GM20000 (cell line): ENCODE results near the gene KRT75.

Experiments used
- DNase-seq: peaks from one replicate; pipeline ENCODE4 v3.0.0; 2012; ENCODE audit warnings: low spot score
- CTCF ChIP-seq: IDR thresholded peaks from 2 replicates; pipeline ENCODE4 v1.5.1; 2012; ENCODE audit warnings: mild to moderate bottlenecking, control low read depth; ENCODE audit errors: extremely low read depth, missing control alignments

The KRT75 gene

GRCh38 chr12:52439420-52439819 lies 5.2 kb upstream of the KRT75 start:
- no peak for DNase-seq
- no peak for TF ChIP-seq CTCF

- no peak for TF ChIP-seq CTCF
- DNase-seq = no peak
Observed at GRCh38 chr12:52438305-52439301, 4.4 kb upstream of the KRT75 start.

DNA sequence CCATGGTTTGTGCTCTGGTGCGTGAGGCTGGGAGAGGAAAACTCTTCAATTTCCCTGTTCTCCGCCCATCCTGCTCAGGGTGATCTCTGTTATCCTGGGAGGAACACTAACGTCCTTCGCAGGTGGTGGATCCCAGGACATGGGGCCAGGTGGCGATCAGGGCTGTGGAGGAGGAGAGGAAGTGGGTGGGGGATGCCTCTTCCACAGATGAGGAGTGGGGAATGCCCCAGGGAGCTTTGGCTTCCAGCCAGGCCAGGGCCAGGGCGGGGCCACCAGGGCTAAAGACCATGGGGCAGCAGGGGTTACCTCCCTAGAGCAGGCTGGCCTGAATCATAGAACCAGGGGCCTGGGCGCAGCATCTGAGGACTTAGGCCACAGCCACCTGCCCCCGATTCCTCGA lies 3.3 kb upstream of the KRT75 start:
- no peak for TF ChIP-seq CTCF
- DNase-seq = no peak

GRCh38 chr12:52436828-52437474 lies 2.8 kb upstream of the KRT75 start:
- TF ChIP-seq CTCF = no peak
- no peak for DNase-seq

GRCh38 chr12:52436000-52436827 lies 2.0 kb upstream of the KRT75 start:
- no peak for TF ChIP-seq CTCF
- no peak for DNase-seq

DNA sequence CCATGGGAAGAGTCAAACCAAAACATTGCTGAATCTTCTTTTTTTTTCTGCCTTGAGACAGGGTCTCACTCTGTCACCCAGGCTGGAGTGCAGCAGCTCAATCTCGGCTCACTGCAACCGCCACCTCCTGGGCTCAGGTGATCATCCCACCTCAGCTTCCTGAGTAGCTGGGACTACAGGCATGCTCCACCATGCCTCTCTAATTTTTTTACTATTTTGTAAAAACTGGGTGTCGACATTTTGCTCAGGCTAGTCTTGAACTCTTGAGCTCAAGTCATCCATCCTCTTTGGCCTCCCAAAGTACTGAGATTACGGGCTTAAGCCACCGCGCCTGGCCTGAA lies 1.5 kb upstream of the KRT75 start:
- no peak for TF ChIP-seq CTCF
- no peak for DNase-seq
